HG03025 (cell line): ENCODE results near the gene NHERF1.

Source experiments
- ATAC-seq: cut with Tn5 transposase; IDR thresholded peaks from one replicate; pipeline ENCODE4 v1.9.1; 2021; ENCODE audit warnings: mild to moderate bottlenecking, moderate library complexity; ENCODE audit not compliant: unreplicated experiment, low FRiP score

The NHERF1 gene

GRCh38 chr17:74732042-74732867 lies 16.2 kb upstream of the NHERF1 start:
- ATAC-seq, result no peak

GRCh38 chr17:74733365-74734122 lies 14.9 kb upstream of the NHERF1 start:
- no peak for ATAC-seq

GRCh38 chr17:74734256-74734655 lies 14.2 kb upstream of the NHERF1 start:
- no peak for ATAC-seq

GRCh38 chr17:74736513-74737298 lies 11.7 kb upstream of the NHERF1 start, which contains the start of gene RAB37:
Gene RAB37, plus strand, starts transcription at chr17:74737256. Its CDS starts 17 bp downstream, at chr17:74737273.
- ATAC-seq, result no peak

- no peak for ATAC-seq
Observed at GRCh38 chr17:74737299-74738050, 11.0 kb upstream of the NHERF1 start.

GRCh38 chr17:74738051-74738996 lies 10.1 kb upstream of the NHERF1 start:
- no peak for ATAC-seq

- no peak for ATAC-seq
Observed at GRCh38 chr17:74739227-74739831, 9.1 kb upstream of the NHERF1 start.

GRCh38 chr17:74740173-74740572 lies 8.3 kb upstream of the NHERF1 start:
- no peak for ATAC-seq

GRCh38 chr17:74740641-74741387 lies 7.6 kb upstream of the NHERF1 start:
- ATAC-seq, result no peak

GRCh38 chr17:74742153-74742515 lies 6.3 kb upstream of the NHERF1 start:
- ATAC-seq, result no peak

GRCh38 chr17:74742978-74743545 lies 5.4 kb upstream of the NHERF1 start:
- no peak for ATAC-seq

- ATAC-seq, result no peak
Observed at GRCh38 chr17:74743755-74744154, 4.7 kb upstream of the NHERF1 start.

- ATAC-seq, result no peak
Observed at GRCh38 chr17:74744349-74744713, 4.1 kb upstream of the NHERF1 start.

- no peak for ATAC-seq
Observed at GRCh38 chr17:74744714-74745547, 3.5 kb upstream of the NHERF1 start.

GRCh38 chr17:74745548-74746177 lies 2.8 kb upstream of the NHERF1 start:
- no peak for ATAC-seq

GRCh38 chr17:74746376-74746775 lies 2.1 kb upstream of the NHERF1 start:
- ATAC-seq, result no peak
